ENCODE measurements around the gene CPLANE2.

CPLANE2 gene

DNA sequence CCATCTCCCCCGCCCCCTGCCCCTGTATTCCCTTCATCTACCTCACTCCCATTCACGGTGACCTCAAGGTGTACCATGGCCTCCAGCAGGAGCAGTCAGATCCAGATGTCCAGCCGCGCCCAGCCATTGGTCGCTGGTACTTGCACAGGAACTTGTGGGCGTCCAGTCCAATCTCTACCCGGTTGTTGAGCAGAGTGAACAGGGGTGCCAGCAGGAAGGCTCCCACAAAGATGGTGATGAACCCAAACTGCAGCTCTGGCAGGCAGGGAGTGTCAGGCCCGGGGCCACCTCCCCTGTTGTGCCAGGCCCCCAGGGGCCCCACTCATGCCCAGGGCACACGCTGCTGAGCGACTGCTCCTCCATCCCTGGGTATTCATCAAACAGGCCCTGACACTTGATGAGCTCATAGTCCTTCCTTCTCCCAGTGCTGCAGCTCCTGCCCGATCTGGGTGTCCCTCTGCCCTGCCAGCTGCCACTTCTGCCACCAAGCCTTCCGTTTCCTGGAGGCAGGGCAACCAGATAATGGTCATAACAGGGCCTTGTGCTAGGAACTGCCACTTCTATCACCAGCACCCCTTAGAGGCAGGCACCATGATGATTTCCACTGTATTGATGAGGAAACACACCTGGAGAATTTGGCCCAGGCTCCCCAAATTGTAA lies 18.8 kb downstream of the CPLANE2 start:
- TF ChIP-seq ZIC2 (tag by site-specific recombination; IDR thresholded peaks at IDR 0.05): peak; percentile 31
- TF ChIP-seq, protein P1, sequence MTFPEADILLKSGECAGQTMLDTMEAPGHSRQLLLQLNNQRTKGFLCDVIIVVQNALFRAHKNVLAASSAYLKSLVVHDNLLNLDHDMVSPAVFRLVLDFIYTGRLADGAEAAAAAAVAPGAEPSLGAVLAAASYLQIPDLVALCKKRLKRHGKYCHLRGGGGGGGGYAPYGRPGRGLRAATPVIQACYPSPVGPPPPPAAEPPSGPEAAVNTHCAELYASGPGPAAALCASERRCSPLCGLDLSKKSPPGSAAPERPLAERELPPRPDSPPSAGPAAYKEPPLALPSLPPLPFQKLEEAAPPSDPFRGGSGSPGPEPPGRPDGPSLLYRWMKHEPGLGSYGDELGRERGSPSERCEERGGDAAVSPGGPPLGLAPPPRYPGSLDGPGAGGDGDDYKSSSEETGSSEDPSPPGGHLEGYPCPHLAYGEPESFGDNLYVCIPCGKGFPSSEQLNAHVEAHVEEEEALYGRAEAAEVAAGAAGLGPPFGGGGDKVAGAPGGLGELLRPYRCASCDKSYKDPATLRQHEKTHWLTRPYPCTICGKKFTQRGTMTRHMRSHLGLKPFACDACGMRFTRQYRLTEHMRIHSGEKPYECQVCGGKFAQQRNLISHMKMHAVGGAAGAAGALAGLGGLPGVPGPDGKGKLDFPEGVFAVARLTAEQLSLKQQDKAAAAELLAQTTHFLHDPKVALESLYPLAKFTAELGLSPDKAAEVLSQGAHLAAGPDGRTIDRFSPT (tag by site-specific recombination; IDR thresholded peaks at IDR 0.05): peak; percentile 27; the same call in 1 of the 2 replicates
- TF ChIP-seq, protein P2, sequence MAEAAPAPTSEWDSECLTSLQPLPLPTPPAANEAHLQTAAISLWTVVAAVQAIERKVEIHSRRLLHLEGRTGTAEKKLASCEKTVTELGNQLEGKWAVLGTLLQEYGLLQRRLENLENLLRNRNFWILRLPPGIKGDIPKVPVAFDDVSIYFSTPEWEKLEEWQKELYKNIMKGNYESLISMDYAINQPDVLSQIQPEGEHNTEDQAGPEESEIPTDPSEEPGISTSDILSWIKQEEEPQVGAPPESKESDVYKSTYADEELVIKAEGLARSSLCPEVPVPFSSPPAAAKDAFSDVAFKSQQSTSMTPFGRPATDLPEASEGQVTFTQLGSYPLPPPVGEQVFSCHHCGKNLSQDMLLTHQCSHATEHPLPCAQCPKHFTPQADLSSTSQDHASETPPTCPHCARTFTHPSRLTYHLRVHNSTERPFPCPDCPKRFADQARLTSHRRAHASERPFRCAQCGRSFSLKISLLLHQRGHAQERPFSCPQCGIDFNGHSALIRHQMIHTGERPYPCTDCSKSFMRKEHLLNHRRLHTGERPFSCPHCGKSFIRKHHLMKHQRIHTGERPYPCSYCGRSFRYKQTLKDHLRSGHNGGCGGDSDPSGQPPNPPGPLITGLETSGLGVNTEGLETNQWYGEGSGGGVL (tag by site-specific recombination; IDR thresholded peaks at IDR 0.05): no peak
- no peak for TF ChIP-seq ZNF146 (tag by site-specific recombination; IDR thresholded peaks at IDR 0.05)
- H3K36me3 ChIP-seq (ENCODE audit: control insufficient read depth in 2 of 2, insufficient read depth in 1 of 2, low read length in 2 of 2): no peaks in the 10 kb centered on the region
- H3K9me3 ChIP-seq (ENCODE audit: control insufficient read depth, insufficient read depth, low read depth, low read length): no peaks in the 10 kb centered on the region
- H3K4me1 ChIP-seq (ENCODE audit: control insufficient read depth, insufficient read depth, low read length): no peaks in the 10 kb centered on the region
- POLR2A ChIA-PET: interaction anchor here (0.5 to 3.2 kb wide), 7 partner anchors 9 to 488 kb away, joined by 3 to 27 read pairs (median 5); partner anchors contain the start of genes CPLANE2, FBXO42 and ZBTB17
- CTCF ChIA-PET: interaction anchor here (1.0 to 1.4 kb wide), 4 partner anchors 14 to 145 kb away, joined by 3 to 5 read pairs (median 4); no protein-coding TSS in a partner anchor
- H3K4me3 ChIP-seq (ENCODE audit: low read depth, low read length): no peak overlapping the region
- H3K27ac ChIP-seq (ENCODE audit: extremely low read depth, low read depth, low read length): no peak overlapping the region

DNA sequence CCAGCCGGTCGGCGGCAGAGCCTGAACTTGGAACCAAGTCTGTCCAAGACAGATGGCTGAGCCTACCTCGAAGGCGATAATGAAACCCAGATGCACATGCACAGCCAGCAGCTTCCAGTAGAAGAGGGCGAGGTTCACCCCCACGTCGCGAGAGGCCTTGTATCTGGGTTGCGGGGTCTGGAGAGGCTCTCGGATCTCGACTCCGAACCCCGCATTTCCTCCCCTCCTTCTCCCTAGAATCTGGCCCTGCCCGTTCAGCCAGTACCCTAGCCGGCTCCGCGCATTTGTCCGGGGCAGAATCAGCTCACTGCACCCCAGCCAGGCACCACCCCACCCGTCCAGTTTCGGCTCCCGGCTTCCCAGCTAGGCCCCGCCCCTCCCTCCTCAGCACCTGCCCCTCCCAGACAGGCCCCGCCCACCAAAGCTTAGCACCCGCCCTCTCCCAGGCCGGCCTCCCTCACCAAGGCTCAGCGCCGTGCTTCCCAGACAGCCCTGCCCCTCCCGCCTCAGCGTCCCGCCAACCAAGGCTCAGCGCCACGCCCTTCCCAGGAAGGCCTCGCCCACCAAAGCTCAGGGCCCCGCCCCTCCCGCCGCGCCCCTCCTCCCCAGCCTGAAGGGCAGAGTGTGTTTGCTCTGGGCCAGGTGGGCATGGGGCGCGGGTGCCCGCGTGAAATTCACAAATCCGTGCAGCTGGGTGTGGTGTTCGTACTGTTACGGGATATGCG lies 19.8 kb downstream of the CPLANE2 start:
- POLR2A ChIA-PET: interaction anchor here (0.5 to 3.2 kb wide), 8 partner anchors 9 to 488 kb away, joined by 3 to 27 read pairs (median 4); partner anchors contain the start of genes CPLANE2, FBXO42 and ZBTB17
- Histone ChIP-seq H3K4me1 (ENCODE audit: control insufficient read depth, insufficient read depth, low read length) (no peaks in the 10 kb centered on the region), H3K36me3 (ENCODE audit: control insufficient read depth in 2 of 2, insufficient read depth in 1 of 2, low read length in 2 of 2) (no peaks in the 10 kb centered on the region), H3K9me3 (ENCODE audit: control insufficient read depth, insufficient read depth, low read depth, low read length) (no peaks in the 10 kb centered on the region), H3K27ac (ENCODE audit: extremely low read depth, low read depth, low read length) (no peak overlapping the region), H3K4me3 (ENCODE audit: low read depth, low read length) (peak overlapping the region; percentile 20; the same call in 1 of the 2 replicates)
- CTCF ChIA-PET: interaction anchor here (0.9 to 1.4 kb wide), 5 partner anchors 13 to 146 kb away, joined by 3 to 5 read pairs (median 4); partner anchors contain the start of gene CPLANE2
- peak; percentile 37; the same call in 1 of the 2 replicates for TF ChIP-seq GLIS1 (tag by site-specific recombination; IDR thresholded peaks at IDR 0.05)
- peak; percentile 81 for TF ChIP-seq KLF8 (tag by site-specific recombination; IDR thresholded peaks at IDR 0.05)
- TF ChIP-seq KLF1 (tag by site-specific recombination; IDR thresholded peaks at IDR 0.05): peak; percentile 94
- no peak for TF ChIP-seq ZNF768 (tag by site-specific recombination; IDR thresholded peaks at IDR 0.05)
- no peak for TF ChIP-seq ZNF394 (tag by site-specific recombination; IDR thresholded peaks at IDR 0.05; ENCODE audit: borderline replicate concordance)
- TF ChIP-seq ZNF169 (tag by site-specific recombination; IDR thresholded peaks at IDR 0.05): no peak
- TF ChIP-seq, protein P3, sequence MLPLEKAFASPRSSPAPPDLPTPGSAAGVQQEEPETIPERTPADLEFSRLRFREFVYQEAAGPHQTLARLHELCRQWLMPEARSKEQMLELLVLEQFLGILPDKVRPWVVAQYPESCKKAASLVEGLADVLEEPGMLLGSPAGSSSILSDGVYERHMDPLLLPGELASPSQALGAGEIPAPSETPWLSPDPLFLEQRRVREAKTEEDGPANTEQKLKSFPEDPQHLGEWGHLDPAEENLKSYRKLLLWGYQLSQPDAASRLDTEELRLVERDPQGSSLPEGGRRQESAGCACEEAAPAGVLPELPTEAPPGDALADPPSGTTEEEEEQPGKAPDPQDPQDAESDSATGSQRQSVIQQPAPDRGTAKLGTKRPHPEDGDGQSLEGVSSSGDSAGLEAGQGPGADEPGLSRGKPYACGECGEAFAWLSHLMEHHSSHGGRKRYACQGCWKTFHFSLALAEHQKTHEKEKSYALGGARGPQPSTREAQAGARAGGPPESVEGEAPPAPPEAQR (tag by site-specific recombination; IDR thresholded peaks at IDR 0.05): no peak
- peak; percentile 92 for TF ChIP-seq SP3 (tag by site-specific recombination; IDR thresholded peaks at IDR 0.05)
- TF ChIP-seq, protein P4, sequence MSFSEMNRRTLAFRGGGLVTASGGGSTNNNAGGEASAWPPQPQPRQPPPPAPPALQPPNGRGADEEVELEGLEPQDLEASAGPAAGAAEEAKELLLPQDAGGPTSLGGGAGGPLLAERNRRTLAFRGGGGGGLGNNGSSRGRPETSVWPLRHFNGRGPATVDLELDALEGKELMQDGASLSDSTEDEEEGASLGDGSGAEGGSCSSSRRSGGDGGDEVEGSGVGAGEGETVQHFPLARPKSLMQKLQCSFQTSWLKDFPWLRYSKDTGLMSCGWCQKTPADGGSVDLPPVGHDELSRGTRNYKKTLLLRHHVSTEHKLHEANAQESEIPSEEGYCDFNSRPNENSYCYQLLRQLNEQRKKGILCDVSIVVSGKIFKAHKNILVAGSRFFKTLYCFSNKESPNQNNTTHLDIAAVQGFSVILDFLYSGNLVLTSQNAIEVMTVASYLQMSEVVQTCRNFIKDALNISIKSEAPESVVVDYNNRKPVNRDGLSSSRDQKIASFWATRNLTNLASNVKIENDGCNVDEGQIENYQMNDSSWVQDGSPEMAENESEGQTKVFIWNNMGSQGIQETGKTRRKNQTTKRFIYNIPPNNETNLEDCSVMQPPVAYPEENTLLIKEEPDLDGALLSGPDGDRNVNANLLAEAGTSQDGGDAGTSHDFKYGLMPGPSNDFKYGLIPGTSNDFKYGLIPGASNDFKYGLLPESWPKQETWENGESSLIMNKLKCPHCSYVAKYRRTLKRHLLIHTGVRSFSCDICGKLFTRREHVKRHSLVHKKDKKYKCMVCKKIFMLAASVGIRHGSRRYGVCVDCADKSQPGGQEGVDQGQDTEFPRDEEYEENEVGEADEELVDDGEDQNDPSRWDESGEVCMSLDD (tag by site-specific recombination; IDR thresholded peaks at IDR 0.05): 0 out of 2 replicates have a peak, but pooled peaks have one; percentile 23
- peak; percentile 66; the same call in 1 of the 2 replicates for TF ChIP-seq GLIS2 (tag by site-specific recombination; IDR thresholded peaks at IDR 0.05)
- no peak for TF ChIP-seq ZNF138 (tag by site-specific recombination; IDR thresholded peaks at IDR 0.05; ENCODE audit: borderline replicate concordance)
- TF ChIP-seq BCL11B (tag by site-specific recombination; IDR thresholded peaks at IDR 0.05; ENCODE audit: low read depth): no peak
- peak; percentile 29; the same call in 1 of the 2 replicates for TF ChIP-seq ZNF76 (tag by site-specific recombination; IDR thresholded peaks at IDR 0.05; ENCODE audit: borderline replicate concordance, low read depth)
- TF ChIP-seq, protein P5, sequence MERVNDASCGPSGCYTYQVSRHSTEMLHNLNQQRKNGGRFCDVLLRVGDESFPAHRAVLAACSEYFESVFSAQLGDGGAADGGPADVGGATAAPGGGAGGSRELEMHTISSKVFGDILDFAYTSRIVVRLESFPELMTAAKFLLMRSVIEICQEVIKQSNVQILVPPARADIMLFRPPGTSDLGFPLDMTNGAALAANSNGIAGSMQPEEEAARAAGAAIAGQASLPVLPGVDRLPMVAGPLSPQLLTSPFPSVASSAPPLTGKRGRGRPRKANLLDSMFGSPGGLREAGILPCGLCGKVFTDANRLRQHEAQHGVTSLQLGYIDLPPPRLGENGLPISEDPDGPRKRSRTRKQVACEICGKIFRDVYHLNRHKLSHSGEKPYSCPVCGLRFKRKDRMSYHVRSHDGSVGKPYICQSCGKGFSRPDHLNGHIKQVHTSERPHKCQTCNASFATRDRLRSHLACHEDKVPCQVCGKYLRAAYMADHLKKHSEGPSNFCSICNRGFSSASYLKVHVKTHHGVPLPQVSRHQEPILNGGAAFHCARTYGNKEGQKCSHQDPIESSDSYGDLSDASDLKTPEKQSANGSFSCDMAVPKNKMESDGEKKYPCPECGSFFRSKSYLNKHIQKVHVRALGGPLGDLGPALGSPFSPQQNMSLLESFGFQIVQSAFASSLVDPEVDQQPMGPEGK (tag by site-specific recombination; IDR thresholded peaks at IDR 0.05): peak; percentile 71
- TF ChIP-seq SP2 (tag by site-specific recombination; IDR thresholded peaks at IDR 0.05): peak; percentile 98
- TF ChIP-seq ZBTB8A (tag by site-specific recombination; IDR thresholded peaks at IDR 0.05): peak; percentile 75
